ENCODE data around the gene TRIML1. TPM values are rescaled to one million over a fixed set of nuclear protein-coding genes. Genes with fewer than 3 reads are reported as not detected.

Gene TRIML1
- polyA plus RNA-seq, 3 donors = not detected

GRCh38 chr4:188109157-188109755 lies 30.0 kb upstream of the TRIML1 start, which contains the start of gene TRIML2:
Gene TRIML2 (minus strand): TSS chr4:188109603. CDS start chr4:188105368, 4,235 bp downstream.
- Histone ChIP-seq H3K36me3 (replicated peaks in 1 of 2; ENCODE audit: control insufficient read depth in 1 of 2, insufficient read depth in 2 of 2, low read length in 2 of 2) (no peaks in the 10 kb centered on the region), H3K27ac (ENCODE audit: low read depth in 1 of 2, low read length in 2 of 2) (no peak within 1 kb of the TSS), H3K4me1 (ENCODE audit: control insufficient read depth in 1 of 2, insufficient read depth in 2 of 2, low read length in 2 of 2) (no peaks in the 10 kb centered on the region), H3K27me3 (ENCODE audit: control insufficient read depth in 2 of 2, insufficient read depth in 2 of 2, low read length in 2 of 2) (no peaks in the 10 kb centered on the region), H3K79me2 (ENCODE audit: insufficient read depth, low read length) (no peaks in the 10 kb centered on the region), H3K4me3 (replicated peaks in 1 of 3; ENCODE audit: low read depth in 2 of 3, low read length in 3 of 3) (no peak within 1 kb of the TSS), H3K9ac (ENCODE audit: insufficient read depth, low read length, poor library complexity, severe bottlenecking) (no peak within 1 kb of the TSS), H3K4me2 (replicated peaks; ENCODE audit: extremely low read depth, low read length, poor library complexity, severe bottlenecking) (no peak within 1 kb of the TSS), H2AFZ (ENCODE audit: insufficient read depth, low read depth, low read length, poor library complexity, severe bottlenecking) (no peak within 1 kb of the TSS), H4K20me1 (ENCODE audit: insufficient read depth, low read length) (no peaks in the 10 kb centered on the region), H3K9me3 (replicated peaks in 1 of 2; ENCODE audit: control insufficient read depth in 1 of 2, insufficient read depth in 1 of 2, low read length in 2 of 2) (peaks cover 25 to 43% of the 10 kb centered on the region in 2 donors)
- no peak for TF ChIP-seq CTCF (IDR thresholded peaks at IDR 0.05)
- Mint-ChIP-seq H3K36me3 (no peaks in the 10 kb centered on the region), H3K27ac (no peak within 1 kb of the TSS), H3K27me3 (ENCODE audit: low read depth in 3 of 3) (no peaks in the 10 kb centered on the region), H3K4me3 (no peak within 1 kb of the TSS), H3K9me3 (peaks cover 8 to 62% (median 31%) of the 10 kb centered on the region in 7 donors), H3K4me1 (no peaks in the 10 kb centered on the region)
- intact Hi-C loops (cut with micrococcal nuclease) = no loop called here
- no CpG with 5 or more reads among the region's 11 CpGs for WGBS (ENCODE audit: insufficient coverage)
- DNase-seq = no peak

GRCh38 chr4:188110036-188110435 lies 29.2 kb upstream of the TRIML1 start:
- no peak overlapping the region for H3K4me2 ChIP-seq (replicated peaks; ENCODE audit: extremely low read depth, low read length, poor library complexity, severe bottlenecking)
- H3K27ac ChIP-seq (ENCODE audit: low read depth in 1 of 2, low read length in 2 of 2) = no peak overlapping the region
- H4K20me1 ChIP-seq (ENCODE audit: insufficient read depth, low read length) = no peaks in the 10 kb centered on the region
- H3K9me3 ChIP-seq (replicated peaks in 1 of 2; ENCODE audit: control insufficient read depth in 1 of 2, insufficient read depth in 1 of 2, low read length in 2 of 2) = peaks cover 24 to 47% of the 10 kb centered on the region in 2 donors
- H3K36me3 ChIP-seq (replicated peaks in 1 of 2; ENCODE audit: control insufficient read depth in 1 of 2, insufficient read depth in 2 of 2, low read length in 2 of 2) = no peaks in the 10 kb centered on the region
- H2AFZ ChIP-seq (ENCODE audit: insufficient read depth, low read depth, low read length, poor library complexity, severe bottlenecking) = no peak overlapping the region
- Mint-ChIP-seq H3K27ac (no peak overlapping the region), H3K9me3 (peaks cover 8 to 60% (median 30%) of the 10 kb centered on the region in 7 donors), H3K36me3 (no peaks in the 10 kb centered on the region), H3K4me3 (no peak overlapping the region), H3K27me3 (ENCODE audit: low read depth in 3 of 3) (no peaks in the 10 kb centered on the region), H3K4me1 (no peaks in the 10 kb centered on the region)
- TF ChIP-seq CTCF (IDR thresholded peaks at IDR 0.05) = no peak
- intact Hi-C loops (cut with micrococcal nuclease) = no loop called here
- no peaks in the 10 kb centered on the region for H3K4me1 ChIP-seq (ENCODE audit: control insufficient read depth in 1 of 2, insufficient read depth in 2 of 2, low read length in 2 of 2)
- no peak overlapping the region for H3K9ac ChIP-seq (ENCODE audit: insufficient read depth, low read length, poor library complexity, severe bottlenecking)
- no peaks in the 10 kb centered on the region for H3K79me2 ChIP-seq (ENCODE audit: insufficient read depth, low read length)
- no peak for DNase-seq
- H3K4me3 ChIP-seq (replicated peaks in 1 of 3; ENCODE audit: low read depth in 2 of 3, low read length in 3 of 3) = no peak overlapping the region
- 83% methylated on average over 1 of the region's 3 CpGs for WGBS (ENCODE audit: insufficient coverage)
- H3K27me3 ChIP-seq (ENCODE audit: control insufficient read depth in 2 of 2, insufficient read depth in 2 of 2, low read length in 2 of 2) = no peaks in the 10 kb centered on the region
